Mesenchymal stem cell (in vitro differentiated cells and primary cell): Measurements from ENCODE around the gene HNRNPF.
A peak's percentile ranks its signal among the peaks of the same experiment; 100 is the strongest.

ENCODE experiments used
- DNase-seq: peaks from one replicate; pipeline ENCODE4 v3.0.0-alpha.2; 2013
- H2AFZ ChIP-seq: one replicate; pipeline ENCODE4 v1.6.1; 2013; ENCODE audit warnings: low read depth, mild to moderate bottlenecking, control low read depth, inconsistent platforms, low read length, moderate library complexity
- H2AK5ac ChIP-seq: 2 replicates; pipeline ENCODE4 v1.6.1; 2013; ENCODE audit warnings: low read length, moderate library complexity, mild to moderate bottlenecking, inconsistent platforms; ENCODE audit not compliant: severe bottlenecking
- H2BK120ac ChIP-seq: one replicate; pipeline ENCODE4 v1.6.1; 2013; ENCODE audit warnings: low read depth, mild to moderate bottlenecking, inconsistent platforms, low read length, moderate library complexity
- H2BK12ac ChIP-seq, 2 experiments: one replicate each; pipeline ENCODE4 v1.6.1; 2013; ENCODE audit warnings: inconsistent platforms in 2 of 2, low read length in 2 of 2, mild to moderate bottlenecking in 2 of 2, moderate library complexity in 2 of 2, control low read depth in 1 of 2
- H2BK15ac ChIP-seq: one replicate; pipeline ENCODE4 v1.6.1; 2013; ENCODE audit warnings: mild to moderate bottlenecking, low read depth, inconsistent platforms; ENCODE audit not compliant: poor library complexity, severe bottlenecking
- H2BK5ac ChIP-seq: 2 replicates; pipeline ENCODE4 v1.6.1; 2013; ENCODE audit warnings: low read depth, mild to moderate bottlenecking, low read length, control low read depth, inconsistent platforms; ENCODE audit not compliant: poor library complexity, severe bottlenecking
- H3K14ac ChIP-seq, 2 experiments: one replicate each; pipeline ENCODE4 v1.6.1; 2013; ENCODE audit warnings: inconsistent platforms in 2 of 2, low read length in 2 of 2, control low read depth in 1 of 2, mild to moderate bottlenecking in 1 of 2, moderate library complexity in 1 of 2
- H3K18ac ChIP-seq, 2 experiments: one replicate each; pipeline ENCODE4 v1.6.1; 2013; ENCODE audit warnings: inconsistent platforms in 2 of 2, low read length in 2 of 2, control low read depth in 1 of 2, low read depth in 1 of 2, mild to moderate bottlenecking in 1 of 2
- H3K23ac ChIP-seq, 2 experiments: one replicate each; pipeline ENCODE4 v1.6.1; 2013; ENCODE audit warnings: inconsistent platforms in 2 of 2, low read length in 2 of 2, mild to moderate bottlenecking in 2 of 2, moderate library complexity in 2 of 2, control low read depth in 1 of 2
- H3K27ac ChIP-seq: 2 replicates; pipeline ENCODE4 v1.5.1; 2013; ENCODE audit warnings: mild to moderate bottlenecking, moderate library complexity, low read length, control low read depth, inconsistent platforms; ENCODE audit not compliant: poor library complexity, severe bottlenecking
- H3K27me3 ChIP-seq, 2 experiments: 2 replicates each; pipeline versions ENCODE4 v1.6.1 to v1.7.0; 2013; ENCODE audit warnings: low read length in 2 of 2, mild to moderate bottlenecking in 2 of 2, moderate library complexity in 2 of 2, control low read depth in 1 of 2, inconsistent platforms in 1 of 2; ENCODE audit not compliant: control insufficient read depth in 1 of 2, insufficient read depth in 1 of 2
- H3K36me3 ChIP-seq, 2 experiments: 2 replicates each; pipeline versions ENCODE4 v1.6.1 to v1.7.0; 2013; ENCODE audit warnings: low read length in 2 of 2, control low read depth in 1 of 2, inconsistent platforms in 1 of 2, low read depth in 1 of 2, mild to moderate bottlenecking in 1 of 2; ENCODE audit not compliant: insufficient read depth in 2 of 2, control insufficient read depth in 1 of 2
- H3K4ac ChIP-seq, 2 experiments: one replicate each; pipeline ENCODE4 v1.6.1; 2013; ENCODE audit warnings: inconsistent platforms in 2 of 2, low read length in 2 of 2, mild to moderate bottlenecking in 2 of 2, moderate library complexity in 2 of 2, control low read depth in 1 of 2, low read depth in 1 of 2
- H3K4me1 ChIP-seq: 2 replicates; pipeline ENCODE4 v1.6.1; 2013; ENCODE audit warnings: low read depth, low read length, control low read depth; ENCODE audit not compliant: control insufficient read depth, insufficient read depth
- H3K4me2 ChIP-seq: 2 replicates; pipeline ENCODE4 v1.6.1; 2013; ENCODE audit warnings: low read length, mild to moderate bottlenecking, inconsistent platforms; ENCODE audit not compliant: poor library complexity, severe bottlenecking
- H3K4me3 ChIP-seq, 2 experiments: 2 replicates each; pipeline versions ENCODE4 v1.5.1 to v1.7.0; 2013; ENCODE audit warnings: low read length in 2 of 2, mild to moderate bottlenecking in 2 of 2, control low read depth in 1 of 2, low read depth in 1 of 2; ENCODE audit not compliant: insufficient read depth in 1 of 2
- H3K79me1 ChIP-seq: replicated peaks from 2 replicates; pipeline ENCODE4 v1.6.1; 2013; ENCODE audit warnings: mild to moderate bottlenecking, control low read depth, low read length, inconsistent platforms; ENCODE audit not compliant: poor library complexity, severe bottlenecking
- H3K9ac ChIP-seq: 2 replicates; pipeline ENCODE4 v1.7.0; 2013; ENCODE audit warnings: mild to moderate bottlenecking, low read length, moderate library complexity
- H3K9me3 ChIP-seq: 2 replicates; pipeline ENCODE4 v1.7.0; 2013; ENCODE audit warnings: mild to moderate bottlenecking, low read length; ENCODE audit not compliant: control insufficient read depth
- H4K8ac ChIP-seq: one replicate; pipeline ENCODE4 v1.6.1; 2013; ENCODE audit warnings: inconsistent platforms, mild to moderate bottlenecking, low read length, moderate library complexity
- H4K91ac ChIP-seq: one replicate; pipeline ENCODE4 v1.6.1; 2013; ENCODE audit warnings: mild to moderate bottlenecking, low read length, inconsistent platforms
- WGBS: methylation state at CpG from one replicate; pipeline ENCODE4 v1.1.7; 2013; ENCODE audit warnings: mixed read lengths; 5-methylcytosine and 5-hydroxymethylcytosine counted together

HNRNPF gene

DNA sequence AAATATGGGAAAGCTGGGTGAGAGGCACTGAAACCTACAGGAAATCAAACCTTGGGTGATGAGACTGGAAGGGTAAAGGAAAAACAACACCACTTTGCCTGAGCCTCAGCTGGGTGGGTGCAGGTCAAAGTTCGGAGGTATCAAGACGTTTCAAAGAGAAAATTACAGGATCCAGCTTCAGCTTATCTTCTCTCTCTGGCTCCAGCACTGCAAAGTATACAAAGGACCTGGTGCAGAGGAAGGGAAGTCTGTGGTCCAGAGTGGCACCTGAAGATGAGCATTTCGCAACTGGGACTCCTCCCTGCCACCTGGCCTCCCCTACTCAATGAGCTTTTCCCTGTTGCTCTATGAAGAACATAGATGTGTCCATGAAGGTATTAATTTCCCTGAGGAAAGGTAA, 44.0 kb downstream of the HNRNPF start:
- no peak overlapping the region for H2AK5ac ChIP-seq
- no peak overlapping the region for H2BK5ac ChIP-seq
- H4K8ac ChIP-seq = no peak overlapping the region
- H3K9ac ChIP-seq = no peak overlapping the region
- H3K23ac ChIP-seq = no peak overlapping the region
- H3K14ac ChIP-seq = no peak overlapping the region
- H3K18ac ChIP-seq = no peak overlapping the region
- H2AFZ ChIP-seq = no peak overlapping the region
- H3K9me3 ChIP-seq = no peaks in the 10 kb centered on the region
- H3K4me2 ChIP-seq = no peak overlapping the region
- no peaks in the 10 kb centered on the region for H3K79me1 ChIP-seq
- H3K4me1 ChIP-seq = peaks cover 11% of the 10 kb centered on the region
- no peaks in the 10 kb centered on the region for H3K36me3 ChIP-seq
- no CpG with 5 or more reads among the region's 3 CpGs for WGBS
- H2BK15ac ChIP-seq = no peak overlapping the region
- peaks cover 0 to 10% of the 10 kb centered on the region in 2 experiments for H3K27me3 ChIP-seq
- no peak overlapping the region for H3K4ac ChIP-seq
- H2BK120ac ChIP-seq = no peak overlapping the region
- H3K27ac ChIP-seq = no peak overlapping the region
- no peak for DNase-seq
- no peak overlapping the region for H3K4me3 ChIP-seq
- H2BK12ac ChIP-seq = no peak overlapping the region
- H4K91ac ChIP-seq = no peak overlapping the region

GRCh38 chr10:43362191-43362839, 46.7 kb downstream of the HNRNPF start:
- H2BK120ac ChIP-seq = no peak overlapping the region
- peaks cover 0 to 10% of the 10 kb centered on the region in 2 experiments for H3K27me3 ChIP-seq
- peak overlapping the region; percentile 98 for H4K8ac ChIP-seq
- no peak overlapping the region for H2BK12ac ChIP-seq
- H2AFZ ChIP-seq = peak overlapping the region; percentile 81
- H3K4ac ChIP-seq = peak overlapping the region; percentile 27 to 42
- no peaks in the 10 kb centered on the region for H3K79me1 ChIP-seq
- peak overlapping the region in 1 of 2 experiments; percentile 27 for H3K14ac ChIP-seq
- no peak overlapping the region for H3K27ac ChIP-seq
- no peak overlapping the region for H3K23ac ChIP-seq
- no peak overlapping the region for H2BK15ac ChIP-seq
- WGBS = 12% methylated on average over 48 of the region's 48 CpGs
- no peaks in the 10 kb centered on the region for H3K36me3 ChIP-seq
- H3K9ac ChIP-seq = peak overlapping the region; percentile 87
- peak overlapping the region; percentile 86 for H4K91ac ChIP-seq
- peak; percentile 88 for DNase-seq
- peaks cover 11% of the 10 kb centered on the region for H3K4me1 ChIP-seq
- no peak overlapping the region for H2BK5ac ChIP-seq
- no peak overlapping the region for H2AK5ac ChIP-seq
- peak overlapping the region; percentile 64 for H3K4me2 ChIP-seq
- peak overlapping the region; percentile 77 to 87 for H3K18ac ChIP-seq
- peak overlapping the region; percentile 56 to 78 for H3K4me3 ChIP-seq
- no peaks in the 10 kb centered on the region for H3K9me3 ChIP-seq

GRCh38 chr10:43361547-43362190, 47.3 kb downstream of the HNRNPF start:
- Histone ChIP-seq H3K4me1 (peaks cover 11% of the 10 kb centered on the region), H2BK15ac (no peak overlapping the region), H3K36me3 (no peaks in the 10 kb centered on the region), H3K9me3 (no peaks in the 10 kb centered on the region), H3K18ac (peak overlapping the region; percentile 57 to 77), H3K4me3 (peak overlapping the region; percentile 56 to 78), H3K27ac (no peak overlapping the region), H2BK5ac (no peak overlapping the region), H4K8ac (peak overlapping the region; percentile 88), H3K27me3 (peaks cover 0 to 10% of the 10 kb centered on the region in 2 experiments), H2AFZ (peak overlapping the region; percentile 81), H2BK12ac (no peak overlapping the region), H3K4me2 (peak overlapping the region; percentile 64), H3K14ac (no peak overlapping the region), H3K23ac (no peak overlapping the region), H2BK120ac (no peak overlapping the region), H3K79me1 (no peaks in the 10 kb centered on the region), H4K91ac (peak overlapping the region; percentile 23), H3K9ac (peak overlapping the region; percentile 87), H2AK5ac (no peak overlapping the region), H3K4ac (peak overlapping the region in 1 of 2 experiments; percentile 27)
- 23% methylated on average over 21 of the region's 21 CpGs for WGBS
- no peak for DNase-seq

- H3K14ac ChIP-seq = no peak overlapping the region
Observed at GRCh38 chr10:43360086-43360485, 48.9 kb downstream of the HNRNPF start.

More at GRCh38 chr10:43360086-43360485, 48.9 kb downstream of the HNRNPF start:
- H3K9me3 ChIP-seq = no peaks in the 10 kb centered on the region
- no peak overlapping the region for H2BK5ac ChIP-seq
- H2AFZ ChIP-seq = no peak overlapping the region
- no peaks in the 10 kb centered on the region for H3K79me1 ChIP-seq
- no peak overlapping the region for H4K8ac ChIP-seq
- H4K91ac ChIP-seq = no peak overlapping the region
- DNase-seq = no peak
- H3K23ac ChIP-seq = no peak overlapping the region
- H2BK12ac ChIP-seq = no peak overlapping the region
- no peak overlapping the region for H2BK15ac ChIP-seq
- peaks cover 11% of the 10 kb centered on the region for H3K4me1 ChIP-seq
- peaks cover 0 to 10% of the 10 kb centered on the region in 2 experiments for H3K27me3 ChIP-seq
- no peak overlapping the region for H3K9ac ChIP-seq
- WGBS = 89% methylated on average over 6 of the region's 6 CpGs
- no peak overlapping the region for H2AK5ac ChIP-seq
- no peak overlapping the region for H3K18ac ChIP-seq
- no peaks in the 10 kb centered on the region for H3K36me3 ChIP-seq
- no peak overlapping the region for H2BK120ac ChIP-seq
- no peak overlapping the region for H3K27ac ChIP-seq
- no peak overlapping the region for H3K4ac ChIP-seq
- no peak overlapping the region for H3K4me3 ChIP-seq
- no peak overlapping the region for H3K4me2 ChIP-seq
